ENCODE results near the gene SKIC2.
"Not testable (repeated sequence)": the region's sequence is repeated elsewhere in the genome, so short reads cannot be mapped to it uniquely, and the experiment has no call there.

Gene SKIC2

GRCh38 chr6:32005538-32005880 is 46.5 kb downstream of the SKIC2 start:
- DNase-seq: not testable (repeated sequence)

- not testable (repeated sequence) for DNase-seq
Measured at GRCh38 chr6:32005991-32006529, 47.1 kb downstream of the SKIC2 start.

GRCh38 chr6:32007086-32007485 is 48.1 kb downstream of the SKIC2 start:
- DNase-seq: not testable (repeated sequence)

GRCh38 chr6:32008037-32008436 is 49.1 kb downstream of the SKIC2 start:
- DNase-seq: not testable (repeated sequence)

GRCh38 chr6:32008616-32009015 is 49.6 kb downstream of the SKIC2 start:
- not testable (repeated sequence) for DNase-seq

- DNase-seq: not testable (repeated sequence)
Measured at GRCh38 chr6:32009537-32009936, 50.6 kb downstream of the SKIC2 start.

- DNase-seq: not testable (repeated sequence)
Measured at GRCh38 chr6:32010856-32011530, 52.0 kb downstream of the SKIC2 start.

- not testable (repeated sequence) for DNase-seq
Measured at GRCh38 chr6:32012941-32013617, 54.1 kb downstream of the SKIC2 start.

- DNase-seq: not testable (repeated sequence)
Measured at GRCh38 chr6:32013738-32014137, 54.8 kb downstream of the SKIC2 start.

GRCh38 chr6:32014547-32014946 is 55.6 kb downstream of the SKIC2 start, which contains the start of gene C4B:
C4B (plus strand) TSS chr6:32014795; CDS start chr6:32014846, 51 bp downstream.
- not testable (repeated sequence) for DNase-seq

All from SHP77 (cell line).